Testis (tissue), 5 donors: ENCODE data around the gene PLOD1. TPM values are rescaled to one million over a fixed set of nuclear protein-coding genes. Genes with fewer than 3 reads are reported as not detected.

Experiments
- DNase-seq: peaks from one replicate; pipeline ENCODE4 v3.0.0-alpha.2; 2019
- H3K27ac ChIP-seq, 2 donors: fragments of 200-600 bp; sonication (generic); one replicate each; pipeline ENCODE4 v1.5.1; 2019
- H3K27me3 ChIP-seq: fragments of 200-600 bp; sonication (generic); one replicate; pipeline ENCODE4 v1.5.1; 2019
- H3K36me3 ChIP-seq: fragments of 200-600 bp; sonication (generic); one replicate; pipeline ENCODE4 v1.5.1; 2017; ENCODE audit warnings: low read depth; ENCODE audit errors: missing control alignments
- H3K4me1 ChIP-seq: fragments of 200-600 bp; sonication (generic); one replicate; pipeline ENCODE4 v1.5.1; 2019
- H3K4me3 ChIP-seq, 2 donors: fragments of 200-600 bp; sonication (generic); one replicate each; pipeline ENCODE4 v1.5.1; 2017 to 2019
- H3K9me3 ChIP-seq: fragments of 200-600 bp; sonication (generic); one replicate; pipeline ENCODE4 v1.5.1; 2017
- CTCF ChIP-seq, 3 experiments: fragments of 450-650 bp in 2 of 3; fragments of 200-600 bp in 1 of 3; sonication (generic) in 1 of 3; IDR thresholded peaks; one replicate each; pipeline ENCODE4 v1.5.1; 2016 to 2019; ENCODE audit warnings: antibody characterized with exemption in 3 of 3, mild to moderate bottlenecking in 2 of 3, moderate library complexity in 1 of 3
- POLR2A ChIP-seq: fragments of 450-650 bp; IDR thresholded peaks from one replicate; pipeline ENCODE4 v1.6.1; 2017; ENCODE audit warnings: antibody characterized with exemption, mild to moderate bottlenecking, moderate library complexity
- WGBS, 2 donors: methylation state at CpG; one replicate each; pipeline ENCODE4 v1.1.5; 2018; 5-methylcytosine and 5-hydroxymethylcytosine counted together
- intact Hi-C: fragments of 100-400 bp; cut with DNase I; formaldehyde crosslinking; loops from one replicate; pipeline ENCODE4 v1.15.1; 2023; ENCODE audit warnings: low total_unique reads
- long read RNA-seq, 2 donors: transcript quantifications; one replicate each; lab custom pipeline, GENCODE V29; 2026
- polyA plus RNA-seq: library from polyadenylated mRNA; stranded (reverse); fragments of 350-450 nt; fragmentation: Illumina TruSeq; extraction: RNeasy Lipid Tissue Mini Kit (QIAGEN cat#74804); gene quantifications from one replicate; pipeline ENCODE4 v1.2.3, GENCODE V29; 2014; ENCODE audit warnings: low read depth, low replicate concordance; ENCODE audit not compliant: insufficient read depth
- total RNA-seq, 2 donors: library from RNA; depleted of rRNA; stranded (reverse); fragments of >200 nt; gene quantifications; one replicate each; pipeline ENCODE4 v1.2.3, GENCODE V29; 2016

PLOD1 gene
- total RNA-seq (10 to 100 TPM; 33.1 to 62.0 TPM), polyA plus RNA-seq (41.3 TPM)
- long read RNA-seq, donor 1, transcript PLOD1-201 (19 exons, 2,940 nt), result major isoform, 28 of 99 reads
- long read RNA-seq, donor 1, partial matches to known transcripts, result 70 of 99 reads
- long read RNA-seq, donor 1, other reads (novel, unspliced or antisense), result 0 of 99 reads
- long read RNA-seq, donor 2, transcript PLOD1-201 (19 exons, 2,940 nt), result major isoform, 13 of 73 reads
- long read RNA-seq, donor 2, partial matches to known transcripts, result 57 of 73 reads
- long read RNA-seq, donor 2, other reads (novel, unspliced or antisense), result 0 of 73 reads

DNA sequence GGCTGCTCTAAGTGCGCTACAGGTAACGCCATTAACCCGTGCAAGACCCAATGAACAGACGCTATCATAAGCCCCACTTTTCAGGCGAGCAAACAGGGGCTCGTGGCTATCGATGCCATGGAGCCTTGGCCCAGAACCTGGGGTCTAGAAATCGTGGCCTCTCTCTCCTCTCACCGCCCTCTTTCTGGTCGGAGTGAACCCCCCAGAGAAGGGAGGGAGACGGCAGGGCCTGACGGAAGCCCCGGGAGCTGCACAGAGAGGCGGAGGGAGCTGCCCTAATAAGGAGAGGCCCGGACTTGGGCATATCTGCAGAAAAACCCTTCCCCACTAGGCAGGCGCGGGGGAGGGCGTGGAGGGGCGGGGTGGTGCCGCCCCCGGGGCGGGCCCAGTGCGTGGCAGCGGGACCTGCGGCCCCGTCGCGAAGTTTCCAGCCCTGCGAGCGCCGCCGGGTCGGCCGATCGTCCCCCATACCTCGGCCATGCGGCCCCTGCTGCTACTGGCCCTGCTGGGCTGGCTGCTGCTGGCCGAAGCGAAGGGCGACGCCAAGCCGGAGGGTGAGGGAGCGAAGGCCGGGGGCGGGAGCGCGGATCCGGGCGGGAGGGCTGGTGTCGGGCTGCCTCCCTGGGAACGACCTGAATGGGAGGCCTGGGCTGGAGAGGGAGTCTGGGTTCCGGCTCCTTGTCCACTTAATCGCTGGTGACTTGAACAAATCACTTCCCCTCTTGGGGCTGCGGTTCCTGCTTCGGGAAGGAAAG, at the start of gene PLOD1:
Gene PLOD1 (plus strand): TSS at position 416 of the 755 bp plus-strand sequence. CDS start 63 bp downstream, at position 479.
- H3K9me3 ChIP-seq, result no peaks in the 10 kb centered on the region
- intact Hi-C loops, result no loop called here
- peak within 1 kb of the TSS; percentile 81 to 93 for H3K27ac ChIP-seq
- no peaks in the 10 kb centered on the region for H3K36me3 ChIP-seq
- H3K27me3 ChIP-seq, result no peaks in the 10 kb centered on the region
- peak within 1 kb of the TSS; percentile 66 to 76 for H3K4me3 ChIP-seq
- TF ChIP-seq POLR2A, result no peak
- TF ChIP-seq CTCF (IDR thresholded peaks at IDR 0.05), result no peak
- H3K4me1 ChIP-seq, result peaks cover 22% of the 10 kb centered on the region
- WGBS, 2 donors, result 0 to 1% methylated on average over 16 to 37 of the region's 55 CpGs
- peak; percentile 91 for DNase-seq

- intact Hi-C loops, result no loop called here
- Histone ChIP-seq H3K27me3 (no peaks in the 10 kb centered on the region), H3K27ac (no peak overlapping the region), H3K9me3 (no peaks in the 10 kb centered on the region), H3K4me3 (no peak overlapping the region), H3K4me1 (peaks cover 4% of the 10 kb centered on the region), H3K36me3 (no peaks in the 10 kb centered on the region)
- no peak for TF ChIP-seq CTCF (IDR thresholded peaks at IDR 0.05)
- TF ChIP-seq POLR2A, result no peak
- 79 to 89% methylated on average over 6 of the region's 6 CpGs for WGBS, 2 donors
- DNase-seq, result no peak
These were observed 48.6 kb upstream of the PLOD1 start for GRCh38 chr1:11885916-11886315.

DNA sequence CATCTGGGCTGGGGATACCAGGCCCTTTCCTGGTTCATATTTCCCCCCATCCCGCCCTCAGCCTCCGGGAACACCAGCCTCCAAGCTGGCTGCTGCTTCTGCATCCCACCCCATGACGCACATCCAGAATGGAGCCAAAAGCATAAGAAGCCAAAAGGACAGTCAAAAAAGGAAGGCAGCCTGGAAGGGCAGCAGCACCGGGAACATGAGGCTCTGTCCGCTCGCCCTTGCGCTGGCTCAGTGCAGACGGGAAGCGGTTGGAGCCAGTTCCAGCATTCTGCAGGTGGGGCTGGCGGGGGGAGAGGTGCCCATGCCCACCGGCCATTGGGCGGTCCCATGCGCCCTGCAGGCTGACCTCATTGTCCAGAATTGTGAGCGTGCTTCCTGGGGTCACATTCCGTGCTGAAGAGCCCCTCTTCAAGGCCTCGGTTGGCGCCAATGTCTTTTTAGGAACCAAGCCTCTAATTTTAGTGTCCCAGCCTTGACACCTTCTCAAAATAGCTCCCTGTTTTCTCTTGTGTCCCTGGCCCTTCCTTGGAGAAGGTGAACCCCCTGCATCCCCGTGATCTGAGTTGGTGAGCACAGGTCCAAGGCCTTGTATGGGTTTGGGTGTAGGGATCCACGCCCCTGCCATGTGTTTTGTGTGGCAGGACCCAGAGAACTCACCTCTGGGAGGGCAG, 47.4 kb upstream of the PLOD1 start:
- Histone ChIP-seq H3K4me1 (peaks cover 4% of the 10 kb centered on the region), H3K27ac (no peak overlapping the region), H3K36me3 (no peaks in the 10 kb centered on the region), H3K9me3 (no peaks in the 10 kb centered on the region), H3K27me3 (no peaks in the 10 kb centered on the region), H3K4me3 (no peak overlapping the region)
- 67 to 69% methylated on average over 17 to 19 of the region's 19 CpGs for WGBS, 2 donors
- intact Hi-C loops, result no loop called here
- no peak for TF ChIP-seq POLR2A
- no peak for TF ChIP-seq CTCF (IDR thresholded peaks at IDR 0.05)
- DNase-seq, result peak; percentile 42

DNA sequence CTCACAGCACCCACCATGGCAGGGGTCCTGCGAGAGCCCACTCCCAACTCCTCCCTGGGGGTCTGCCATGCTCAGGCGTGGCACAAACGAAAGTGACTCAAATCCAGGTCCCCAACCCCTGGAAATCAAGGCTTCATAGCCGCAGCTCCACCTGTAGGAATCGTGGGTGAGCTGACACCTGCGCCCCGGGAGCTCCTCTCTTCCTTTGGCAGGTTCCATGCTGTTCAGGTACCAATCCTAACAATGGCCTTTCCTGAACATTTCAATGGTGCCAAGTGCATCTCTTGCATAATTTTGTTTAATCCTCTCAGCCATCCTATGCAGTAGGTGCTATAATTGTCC, 46.9 kb upstream of the PLOD1 start:
- DNase-seq, result no peak
- TF ChIP-seq CTCF (IDR thresholded peaks at IDR 0.05) (no peak), POLR2A (no peak)
- intact Hi-C loops, result no loop called here
- Histone ChIP-seq H3K27me3 (no peaks in the 10 kb centered on the region), H3K27ac (no peak overlapping the region), H3K4me1 (peaks cover 4% of the 10 kb centered on the region), H3K36me3 (no peaks in the 10 kb centered on the region), H3K9me3 (no peaks in the 10 kb centered on the region), H3K4me3 (no peak overlapping the region)
- WGBS, 2 donors, result 71 to 92% methylated on average over 2 to 7 of the region's 7 CpGs
